Renal cortical epithelial cell (primary cell): ENCODE results near the gene IHH. TPM values are rescaled to one million over a fixed set of nuclear protein-coding genes. Genes with fewer than 3 reads are reported as not detected.

Experiments used
- DNase-seq: peaks from one replicate; pipeline ENCODE4 v3.0.0-alpha.2; 2011; ENCODE audit warnings: low read depth
- total RNA-seq: library from RNA; depleted of rRNA; stranded (reverse); fragments of >200 nt; gene quantifications from 2 replicates; pipeline ENCODE4 v1.2.3, GENCODE V29; 2014

Gene IHH
- 0.25 TPM in 1 of 2 replicates, not detected in the other for total RNA-seq

- no peak for DNase-seq
Observed at GRCh38 chr2:219060821-219061791, at the start of gene IHH. TSS of gene IHH (minus strand) at chr2:219060921. CDS start at chr2:219060467, 454 bp downstream.

- no peak for DNase-seq
Observed at GRCh38 chr2:219109471-219109870, 48.8 kb upstream of the IHH start.

GRCh38 chr2:219107758-219108157, 47.0 kb upstream of the IHH start:
- DNase-seq, result no peak

GRCh38 chr2:219106251-219106650, 45.5 kb upstream of the IHH start:
- no peak for DNase-seq

GRCh38 chr2:219104107-219105035, 43.6 kb upstream of the IHH start:
- DNase-seq, result peak; percentile 34

GRCh38 chr2:219099329-219099728, 38.6 kb upstream of the IHH start:
- peak; percentile 56 for DNase-seq

GRCh38 chr2:219095406-219095935, 34.8 kb upstream of the IHH start:
- no peak for DNase-seq

GRCh38 chr2:219094171-219094570, 33.5 kb upstream of the IHH start:
- no peak for DNase-seq

GRCh38 chr2:219090436-219091299, 29.9 kb upstream of the IHH start:
- no peak for DNase-seq

GRCh38 chr2:219089330-219089729, 28.6 kb upstream of the IHH start:
- no peak for DNase-seq

GRCh38 chr2:219087848-219088247, 27.1 kb upstream of the IHH start:
- no peak for DNase-seq

- DNase-seq, result no peak
Observed at GRCh38 chr2:219087361-219087760, 26.6 kb upstream of the IHH start.

GRCh38 chr2:219086196-219086595, 25.5 kb upstream of the IHH start:
- DNase-seq, result no peak

- no peak for DNase-seq
Observed at GRCh38 chr2:219084791-219085190, 24.1 kb upstream of the IHH start.

GRCh38 chr2:219082332-219082958, 21.7 kb upstream of the IHH start:
- DNase-seq, result no peak

- peak; percentile 13 for DNase-seq
Observed at GRCh38 chr2:219081701-219082331, 21.1 kb upstream of the IHH start.

- DNase-seq, result no peak
Observed at GRCh38 chr2:219081096-219081495, 20.4 kb upstream of the IHH start.

GRCh38 chr2:219079417-219079816, 18.7 kb upstream of the IHH start:
- DNase-seq, result peak; percentile 73

- DNase-seq, result peak; percentile 4
Observed at GRCh38 chr2:219078951-219079350, 18.2 kb upstream of the IHH start.

- no peak for DNase-seq
Observed at GRCh38 chr2:219078126-219078525, 17.4 kb upstream of the IHH start.
